ENCODE data around the gene CCDC70. TPM values are rescaled to one million over a fixed set of nuclear protein-coding genes. Genes with fewer than 3 reads are reported as not detected.

The CCDC70 gene
- total RNA-seq, 1 experiment from 2014 or later = not detected

DNA sequence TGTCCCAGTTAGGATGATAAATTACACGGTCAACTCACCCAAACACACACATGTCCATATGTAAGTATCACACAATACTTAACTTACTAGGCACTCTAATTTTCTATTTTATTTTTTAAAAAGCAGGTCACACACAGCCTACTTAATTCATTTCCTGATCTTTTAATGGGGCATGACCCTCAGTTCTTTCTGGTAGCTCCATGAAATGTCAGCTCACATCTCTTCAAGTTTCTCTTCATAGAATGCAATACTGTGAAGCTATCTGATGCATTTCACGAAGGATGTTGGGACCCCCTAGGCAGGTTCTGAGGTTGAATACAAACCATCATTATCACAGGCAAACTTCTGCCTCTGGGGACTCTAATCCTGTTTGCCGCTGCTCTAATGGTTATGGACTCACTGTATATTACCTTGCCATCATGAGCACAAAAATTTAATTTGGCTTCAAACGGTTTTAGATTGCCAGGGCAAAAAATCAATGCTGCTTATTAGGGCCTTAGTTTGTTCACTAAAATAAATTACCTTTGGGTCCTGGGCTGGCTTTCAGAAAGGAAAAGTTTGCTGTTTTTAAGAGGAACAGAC, 41.7 kb upstream of the CCDC70 start:
- intact Hi-C loops (cut with micrococcal nuclease; ENCODE audit: unreplicated experiment) = no loop called here
- ChIA-PET POLR2A (ENCODE audit: low non-redundant PET) (no interaction called here), CTCF (interaction anchor here (0.6 kb wide), 1 partner anchor 33 kb away, joined by 3 read pairs; no protein-coding TSS in a partner anchor)
- H3K4me1 ChIP-seq (ENCODE audit: insufficient read depth, low read length, poor library complexity, severe bottlenecking) = peaks cover 5% of the 10 kb centered on the region
- no peak overlapping the region for H3K27ac ChIP-seq (ENCODE audit: low read depth, low read length, poor library complexity, severe bottlenecking)
- no TSS peak for BruUV-seq (replicated peaks)
- H3K36me3 ChIP-seq (ENCODE audit: insufficient read depth, low read length, poor library complexity, severe bottlenecking) = no peaks in the 10 kb centered on the region
- H3K9me3 ChIP-seq (ENCODE audit: low read depth, low read length, poor library complexity, severe bottlenecking) = no peaks in the 10 kb centered on the region
- H3K27me3 ChIP-seq (replicated peaks; ENCODE audit: insufficient read depth, low read depth, low read length, poor library complexity) = no peaks in the 10 kb centered on the region
- no peak for TF ChIP-seq EZH2 (IDR thresholded peaks at IDR 0.05; ENCODE audit: borderline replicate concordance, low read depth, low read length, poor library complexity, severe bottlenecking)
- no peak overlapping the region for H3K4me3 ChIP-seq (ENCODE audit: low read depth, low read length, poor library complexity, severe bottlenecking)
- DNase-seq (ENCODE audit: low spot score) = peak; percentile 32

DNA sequence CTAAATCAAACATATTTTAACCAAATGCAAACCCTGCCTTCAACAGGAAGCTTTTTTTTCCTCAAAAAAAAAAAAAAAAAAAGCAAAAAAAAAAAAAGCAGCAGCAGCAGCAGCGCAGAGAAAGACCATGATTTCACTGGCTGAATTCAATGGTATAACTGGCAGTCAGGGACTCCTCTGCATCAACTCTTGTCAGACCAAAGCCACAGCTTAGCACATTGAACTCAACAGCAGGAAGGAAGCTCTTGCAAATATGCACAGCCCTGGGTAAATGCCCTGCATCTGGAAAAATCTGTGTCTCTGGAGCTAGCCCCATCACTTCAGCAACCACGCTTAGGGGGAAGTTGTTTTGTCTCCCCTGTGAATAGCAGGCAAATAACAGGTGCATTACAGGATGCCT, 40.2 kb upstream of the CCDC70 start:
- ChIA-PET POLR2A (ENCODE audit: low non-redundant PET) (no interaction called here), CTCF (no interaction called here)
- no peak overlapping the region for H3K27ac ChIP-seq (ENCODE audit: low read depth, low read length, poor library complexity, severe bottlenecking)
- peaks cover 5% of the 10 kb centered on the region for H3K4me1 ChIP-seq (ENCODE audit: insufficient read depth, low read length, poor library complexity, severe bottlenecking)
- TF ChIP-seq EZH2 (IDR thresholded peaks at IDR 0.05; ENCODE audit: borderline replicate concordance, low read depth, low read length, poor library complexity, severe bottlenecking) = no peak
- TF ChIP-seq, protein P1, sequence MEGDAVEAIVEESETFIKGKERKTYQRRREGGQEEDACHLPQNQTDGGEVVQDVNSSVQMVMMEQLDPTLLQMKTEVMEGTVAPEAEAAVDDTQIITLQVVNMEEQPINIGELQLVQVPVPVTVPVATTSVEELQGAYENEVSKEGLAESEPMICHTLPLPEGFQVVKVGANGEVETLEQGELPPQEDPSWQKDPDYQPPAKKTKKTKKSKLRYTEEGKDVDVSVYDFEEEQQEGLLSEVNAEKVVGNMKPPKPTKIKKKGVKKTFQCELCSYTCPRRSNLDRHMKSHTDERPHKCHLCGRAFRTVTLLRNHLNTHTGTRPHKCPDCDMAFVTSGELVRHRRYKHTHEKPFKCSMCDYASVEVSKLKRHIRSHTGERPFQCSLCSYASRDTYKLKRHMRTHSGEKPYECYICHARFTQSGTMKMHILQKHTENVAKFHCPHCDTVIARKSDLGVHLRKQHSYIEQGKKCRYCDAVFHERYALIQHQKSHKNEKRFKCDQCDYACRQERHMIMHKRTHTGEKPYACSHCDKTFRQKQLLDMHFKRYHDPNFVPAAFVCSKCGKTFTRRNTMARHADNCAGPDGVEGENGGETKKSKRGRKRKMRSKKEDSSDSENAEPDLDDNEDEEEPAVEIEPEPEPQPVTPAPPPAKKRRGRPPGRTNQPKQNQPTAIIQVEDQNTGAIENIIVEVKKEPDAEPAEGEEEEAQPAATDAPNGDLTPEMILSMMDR (conservative IDR thresholded peaks at IDR 0.05; ENCODE audit: low read depth, low read length) = no peak
- H3K4me3 ChIP-seq (ENCODE audit: low read depth, low read length, poor library complexity, severe bottlenecking) = no peak overlapping the region
- intact Hi-C loops (cut with micrococcal nuclease; ENCODE audit: unreplicated experiment) = no loop called here
- no peaks in the 10 kb centered on the region for H3K9me3 ChIP-seq (ENCODE audit: low read depth, low read length, poor library complexity, severe bottlenecking)
- no peak for DNase-seq (ENCODE audit: low spot score)
- H3K27me3 ChIP-seq (replicated peaks; ENCODE audit: insufficient read depth, low read depth, low read length, poor library complexity) = no peaks in the 10 kb centered on the region
- H3K36me3 ChIP-seq (ENCODE audit: insufficient read depth, low read length, poor library complexity, severe bottlenecking) = no peaks in the 10 kb centered on the region
- no TSS peak for BruUV-seq (replicated peaks)

DNA sequence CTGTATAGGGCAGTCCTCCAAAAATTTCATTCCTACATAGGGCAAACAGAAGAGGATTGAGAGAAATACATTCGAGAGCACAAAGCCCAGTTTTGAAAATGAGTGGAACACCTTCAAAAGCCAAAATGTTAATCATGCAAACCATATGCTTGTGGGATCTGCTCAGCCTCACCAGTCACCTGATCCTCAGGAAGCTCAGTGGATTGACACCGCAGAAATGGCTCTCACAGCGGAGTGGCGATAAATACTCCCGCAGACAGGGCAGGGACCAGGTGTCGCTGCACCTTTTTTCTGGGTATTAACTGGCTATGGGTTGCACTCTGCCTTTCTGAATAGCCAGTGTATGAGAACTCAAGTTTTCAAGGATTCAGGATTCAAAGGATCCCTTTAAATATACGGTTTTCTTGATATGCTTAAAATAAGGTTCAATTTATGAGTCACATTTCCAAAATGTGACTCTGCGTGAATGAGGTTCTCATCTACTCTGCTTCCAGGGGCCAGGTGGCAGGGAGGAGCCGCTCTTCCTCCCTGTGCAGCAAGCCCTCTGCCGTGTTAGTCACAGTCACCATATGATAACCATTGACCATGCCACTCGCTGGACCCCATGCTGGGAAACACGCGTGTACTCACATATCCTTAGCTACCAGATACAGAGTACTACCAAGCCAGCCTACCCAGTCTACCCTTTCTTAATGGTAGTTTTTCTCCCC, 39.5 kb upstream of the CCDC70 start:
- ChIA-PET CTCF (no interaction called here), POLR2A (ENCODE audit: low non-redundant PET) (no interaction called here)
- no TSS peak for BruUV-seq (replicated peaks)
- intact Hi-C loops (cut with micrococcal nuclease; ENCODE audit: unreplicated experiment) = no loop called here
- Histone ChIP-seq H3K9me3 (ENCODE audit: low read depth, low read length, poor library complexity, severe bottlenecking) (no peaks in the 10 kb centered on the region), H3K36me3 (ENCODE audit: insufficient read depth, low read length, poor library complexity, severe bottlenecking) (no peaks in the 10 kb centered on the region), H3K27me3 (replicated peaks; ENCODE audit: insufficient read depth, low read depth, low read length, poor library complexity) (no peaks in the 10 kb centered on the region), H3K27ac (ENCODE audit: low read depth, low read length, poor library complexity, severe bottlenecking) (no peak overlapping the region), H3K4me3 (ENCODE audit: low read depth, low read length, poor library complexity, severe bottlenecking) (no peak overlapping the region), H3K4me1 (ENCODE audit: insufficient read depth, low read length, poor library complexity, severe bottlenecking) (peaks cover 5% of the 10 kb centered on the region)
- no peak for DNase-seq (ENCODE audit: low spot score)
- TF ChIP-seq, protein P1 (conservative IDR thresholded peaks at IDR 0.05; ENCODE audit: low read depth, low read length) = no peak
- TF ChIP-seq EZH2 (IDR thresholded peaks at IDR 0.05; ENCODE audit: borderline replicate concordance, low read depth, low read length, poor library complexity, severe bottlenecking) = no peak
